CD14-positive monocyte (primary cell): Measurements from ENCODE around the gene H1-8. TPM values are rescaled to one million over a fixed set of nuclear protein-coding genes. Genes with fewer than 3 reads are reported as not detected.
A peak's percentile ranks its signal among the peaks of the same experiment; 100 is the strongest.

Experiments used
- DNase-seq, 3 donors: peaks; one replicate each; pipeline ENCODE4 v3.0.0-alpha.2; 2011 to 2022
- H2AFZ ChIP-seq: 2 replicates; pipeline ENCODE4 v1.6.0; 2012; ENCODE audit warnings: mild to moderate bottlenecking, low read depth, low read length, inconsistent platforms; ENCODE audit not compliant: insufficient read depth, poor library complexity, severe bottlenecking
- H3K27ac ChIP-seq, 2 donors: 1 replicate in 1 of 2; 2 replicates in 1 of 2; pipeline ENCODE4 v1.5.1; 2012 to 2013; ENCODE audit warnings: low read length in 2 of 2, control low read depth in 1 of 2, inconsistent platforms in 1 of 2, low read depth in 1 of 2, mild to moderate bottlenecking in 1 of 2
- H3K27me3 ChIP-seq, 2 donors: one replicate each; pipeline versions ENCODE4 v1.6.0 to v1.6.1; 2011 to 2013; ENCODE audit warnings: low read length in 2 of 2; ENCODE audit not compliant: control insufficient read depth in 2 of 2, insufficient read depth in 2 of 2
- H3K36me3 ChIP-seq, 2 donors: replicated peaks in 1 of 2; 1 replicate in 1 of 2; 2 replicates in 1 of 2; pipeline versions ENCODE4 v1.5.1 to v1.6.1; 2012 to 2013; ENCODE audit warnings: low read length in 2 of 2, control low read depth in 1 of 2, inconsistent platforms in 1 of 2, mild to moderate bottlenecking in 1 of 2; ENCODE audit not compliant: insufficient read depth in 2 of 2, control insufficient read depth in 1 of 2
- H3K4me1 ChIP-seq, 2 donors: 1 replicate in 1 of 2; 2 replicates in 1 of 2; pipeline versions ENCODE4 v1.5.1 to v1.6.1; 2012 to 2013; ENCODE audit warnings: low read length in 2 of 2, control low read depth in 1 of 2, inconsistent platforms in 1 of 2, mild to moderate bottlenecking in 1 of 2, moderate library complexity in 1 of 2; ENCODE audit not compliant: insufficient read depth in 2 of 2, control insufficient read depth in 1 of 2
- H3K4me2 ChIP-seq: replicated peaks from 2 replicates; pipeline ENCODE3; 2012; ENCODE audit warnings: low read length, moderate library complexity, mild to moderate bottlenecking; ENCODE audit not compliant: poor library complexity, severe bottlenecking; ENCODE audit errors: extremely low read depth
- H3K4me3 ChIP-seq, 3 experiments: fragments of 200-600 bp in 1 of 3; sonication (generic) in 1 of 3; replicated peaks in 1 of 3; 1 replicate in 2 of 3; 2 replicates in 1 of 3; pipeline ENCODE4 v1.5.1; 2011 to 2013; ENCODE audit warnings: low read length in 3 of 3, mild to moderate bottlenecking in 3 of 3, control low read depth in 2 of 3, low read depth in 2 of 3, inconsistent platforms in 1 of 3, moderate library complexity in 1 of 3
- H3K79me2 ChIP-seq: 2 replicates; pipeline ENCODE4 v1.6.0; 2012; ENCODE audit warnings: mild to moderate bottlenecking, control low read depth, inconsistent platforms, low read length, moderate library complexity; ENCODE audit not compliant: insufficient read depth
- H3K9ac ChIP-seq: 2 replicates; pipeline ENCODE4 v1.6.0; 2017; ENCODE audit warnings: low read length, mild to moderate bottlenecking; ENCODE audit not compliant: insufficient read depth, poor library complexity, severe bottlenecking
- H3K9me3 ChIP-seq, 2 donors: replicated peaks in 1 of 2; 1 replicate in 1 of 2; 2 replicates in 1 of 2; pipeline versions ENCODE4 v1.5.1 to v1.6.1; 2012 to 2013; ENCODE audit warnings: low read length in 2 of 2, control low read depth in 1 of 2; ENCODE audit not compliant: control insufficient read depth in 1 of 2, insufficient read depth in 1 of 2
- H4K20me1 ChIP-seq: 2 replicates; pipeline ENCODE4 v1.6.0; 2012; ENCODE audit warnings: mild to moderate bottlenecking, low read length, control low read depth, moderate library complexity; ENCODE audit not compliant: insufficient read depth
- H3K27ac Mint-ChIP-seq, 7 donors: one replicate each; pipeline ENCODE4 v1.8.0; 2020; ENCODE audit warnings: mild to moderate bottlenecking in 7 of 7, mixed read lengths in 7 of 7, moderate library complexity in 6 of 7, inconsistent platforms in 2 of 7
- H3K27me3 Mint-ChIP-seq, 3 donors: one replicate each; pipeline ENCODE4 v1.8.0; 2021 to 2022; ENCODE audit warnings: low read depth in 3 of 3, mild to moderate bottlenecking in 3 of 3, mixed read lengths in 3 of 3, moderate library complexity in 3 of 3, inconsistent platforms in 1 of 3
- H3K36me3 Mint-ChIP-seq, 2 donors: one replicate each; pipeline ENCODE4 v1.8.0; 2020; ENCODE audit warnings: mixed read lengths in 2 of 2, inconsistent platforms in 1 of 2, mild to moderate bottlenecking in 1 of 2
- H3K4me1 Mint-ChIP-seq: one replicate; pipeline ENCODE4 v1.8.0; 2020; ENCODE audit warnings: mild to moderate bottlenecking, mixed read lengths
- H3K4me3 Mint-ChIP-seq, 2 donors: one replicate each; pipeline ENCODE4 v1.8.0; 2020; ENCODE audit warnings: mild to moderate bottlenecking in 2 of 2, mixed read lengths in 2 of 2, moderate library complexity in 1 of 2
- H3K9me3 Mint-ChIP-seq, 7 donors: one replicate each; pipeline ENCODE4 v1.8.0; 2020 to 2022; ENCODE audit warnings: mixed read lengths in 7 of 7, mild to moderate bottlenecking in 6 of 7, moderate library complexity in 6 of 7, inconsistent platforms in 2 of 7
- CTCF ChIP-seq: fragments of 200-600 bp; IDR thresholded peaks from one replicate; pipeline ENCODE4 v1.8.0; 2022; ENCODE audit warnings: antibody characterized with exemption, mild to moderate bottlenecking
- WGBS: methylation state at CpG from one replicate; pipeline ENCODE4 v1.1.5; 2013; ENCODE audit warnings: missing lambda C conversion rate; ENCODE audit not compliant: insufficient coverage; 5-methylcytosine and 5-hydroxymethylcytosine counted together
- intact Hi-C, 2 donors: fragments of 100-400 bp; cut with micrococcal nuclease; formaldehyde crosslinking; loops; one replicate each; pipeline versions ENCODE4 v1.15.0 to v1.15.1; 2023
- polyA plus RNA-seq, 3 donors: library from polyadenylated mRNA; depleted of rRNA in 1 of 3; unstranded in 2 of 3; stranded (reverse) in 1 of 3; fragments of 300-500 nt in 2 of 3; fragments of >200 nt in 1 of 3; fragmentation: Illumina TruSeq in 2 of 3; gene quantifications; 1 replicate in 2 of 3; 2 replicates in 1 of 3; pipeline ENCODE4 v1.2.3, GENCODE V29; 2012 to 2021

Gene H1-8
- polyA plus RNA-seq, 3 donors, result not detected

GRCh38 chr3:129590215-129590614 is 47.2 kb downstream of the H1-8 start:
- no peak overlapping the region for H3K4me3 ChIP-seq
- H3K4me2 ChIP-seq, result no peak overlapping the region
- no peaks in the 10 kb centered on the region for H3K27me3 ChIP-seq
- H3K4me1 ChIP-seq, result peaks cover 45 to 50% of the 10 kb centered on the region in 2 donors
- no peak overlapping the region for H3K27ac ChIP-seq
- Mint-ChIP-seq H3K4me1 (peaks cover 52% of the 10 kb centered on the region), H3K9me3 (peaks cover 0 to 3% (median 0%) of the 10 kb centered on the region in 7 donors), H3K36me3 (peaks cover 22 to 60% of the 10 kb centered on the region in 2 donors), H3K4me3 (no peak overlapping the region), H3K27ac (peak overlapping the region in 1 of 7 donors; percentile 38), H3K27me3 (peaks cover 0 to 2% (median 2%) of the 10 kb centered on the region in 3 donors)
- no peak overlapping the region for H2AFZ ChIP-seq
- no peaks in the 10 kb centered on the region for H3K9me3 ChIP-seq
- peaks cover 15 to 53% of the 10 kb centered on the region in 2 donors for H3K36me3 ChIP-seq
- peaks cover 78% of the 10 kb centered on the region for H4K20me1 ChIP-seq
- intact Hi-C loops, result loop anchor here in 1 of 2 donors (5.0 kb wide), 1 partner anchor 37 kb away; no protein-coding TSS in a partner anchor
- no peak for DNase-seq
- no peak for TF ChIP-seq CTCF
- no peak overlapping the region for H3K9ac ChIP-seq
- H3K79me2 ChIP-seq, result peaks cover 61% of the 10 kb centered on the region
- WGBS, result 47% methylated on average over 4 of the region's 8 CpGs

- peak overlapping the region; percentile 70 for H3K4me2 ChIP-seq
- intact Hi-C loops, result loop anchor here in 1 of 2 donors (5.0 kb wide), 1 partner anchor 35 kb away; no protein-coding TSS in a partner anchor
Measured at GRCh38 chr3:129591932-129592331, 49.0 kb downstream of the H1-8 start.

More at GRCh38 chr3:129591932-129592331, 49.0 kb downstream of the H1-8 start:
- H3K27me3 Mint-ChIP-seq, result peaks cover 0 to 2% (median 2%) of the 10 kb centered on the region in 3 donors
- no peak for DNase-seq
- H3K4me3 ChIP-seq, result peak overlapping the region in 2 of 3 experiments; percentile 25 to 63
- H3K27ac ChIP-seq, result peak overlapping the region; percentile 73 to 90
- peaks cover 63 to 68% of the 10 kb centered on the region in 2 donors for H3K4me1 ChIP-seq
- WGBS, result 55% methylated on average over 4 of the region's 8 CpGs
- no peak overlapping the region for H2AFZ ChIP-seq
- H3K36me3 ChIP-seq, result peaks cover 2 to 35% of the 10 kb centered on the region in 2 donors
- peak overlapping the region; percentile 47 for H3K9ac ChIP-seq
- peaks cover 78% of the 10 kb centered on the region for H4K20me1 ChIP-seq
- H3K79me2 ChIP-seq, result peaks cover 73% of the 10 kb centered on the region
- peaks cover 0 to 3% (median 0%) of the 10 kb centered on the region in 7 donors for H3K9me3 Mint-ChIP-seq
- H3K27me3 ChIP-seq, result no peaks in the 10 kb centered on the region
- H3K27ac Mint-ChIP-seq, result peak overlapping the region in 6 of 7 donors; percentile 67 to 85 (median 76)
- peak overlapping the region in 1 of 2 donors; percentile 24 for H3K4me3 Mint-ChIP-seq
- peaks cover 8 to 45% of the 10 kb centered on the region in 2 donors for H3K36me3 Mint-ChIP-seq
- H3K4me1 Mint-ChIP-seq, result peaks cover 68% of the 10 kb centered on the region
- H3K9me3 ChIP-seq, result no peaks in the 10 kb centered on the region
- no peak for TF ChIP-seq CTCF
